Activated CD8-positive, alpha-beta T cell treated with anti-CD3 and anti-CD28 coated beads, Interleukin-2, amount 10 ng/mL, durations not matched to agents 7 days and 5 days (primary cell): ENCODE data around the gene HPX. TPM values are rescaled to one million over a fixed set of nuclear protein-coding genes. Genes with fewer than 3 reads are reported as not detected.

ENCODE experiments used
- ATAC-seq: fragments of 150-1000 bp; cut with Tn5 transposase; one replicate; pipeline ENCODE4 v1.10.0; 2021; ENCODE audit warnings: moderate library complexity
- CTCF ChIA-PET: fragments of 350-600 bp; sonication (Branson Sonifier 250); formaldehyde crosslinking; loops from one replicate; lab custom pipeline; 2021; ENCODE audit warnings: antibody characterized with exemption; lab: Charles Lee
- POLR2A ChIA-PET: fragments of 350-600 bp; sonication (Branson Sonifier 250); formaldehyde crosslinking; loops from one replicate; lab custom pipeline; 2021; ENCODE audit warnings: antibody characterized with exemption; lab: Charles Lee
- DNase-seq: peaks from one replicate; pipeline ENCODE4 v3.0.0-alpha.2; 2020
- H3K27ac Mint-ChIP-seq: one replicate; pipeline ENCODE4 v1.8.0; 2021; ENCODE audit warnings: mild to moderate bottlenecking, mixed read lengths
- H3K27me3 Mint-ChIP-seq: one replicate; pipeline ENCODE4 v1.8.0; 2021; ENCODE audit warnings: low read depth, mixed read lengths
- H3K36me3 Mint-ChIP-seq: one replicate; pipeline ENCODE4 v1.8.0; 2021; ENCODE audit warnings: low read depth, mixed read lengths
- H3K4me1 Mint-ChIP-seq: one replicate; pipeline ENCODE4 v1.8.0; 2021; ENCODE audit warnings: low read depth, mixed read lengths
- H3K4me3 Mint-ChIP-seq: one replicate; pipeline ENCODE4 v1.8.0; 2021; ENCODE audit warnings: mild to moderate bottlenecking, mixed read lengths
- H3K9me3 Mint-ChIP-seq: one replicate; pipeline ENCODE4 v1.8.0; 2022; ENCODE audit warnings: mixed read lengths; ENCODE audit not compliant: insufficient read depth
- total RNA-seq, 2 experiments: library from RNA; stranded (reverse); gene quantifications; one replicate each; pipeline ENCODE4 v1.2.3, GENCODE V29; 2021

HPX gene
- total RNA-seq, 2 experiments from 2014 or later = not detected

- no peak for ATAC-seq
- H3K4me3 Mint-ChIP-seq = no peak overlapping the region
- ChIA-PET POLR2A (interaction anchor here (0.9 to 4.3 kb wide), 3 partner anchors 11 to 28 kb away, joined by 3 to 27 read pairs (median 7); partner anchors contain the start of gene SMPD1), CTCF (interaction anchor here (0.9 to 4.8 kb wide), 7 partner anchors 8 to 39 kb away, joined by 3 to 35 read pairs (median 5); no protein-coding TSS in a partner anchor)
- peaks cover 15% of the 10 kb centered on the region for H3K27me3 Mint-ChIP-seq
- H3K4me1 Mint-ChIP-seq = peaks cover 5% of the 10 kb centered on the region
- no peaks in the 10 kb centered on the region for H3K36me3 Mint-ChIP-seq
- no peak overlapping the region for H3K27ac Mint-ChIP-seq
- no peak for DNase-seq
- H3K9me3 Mint-ChIP-seq = no peaks in the 10 kb centered on the region
Observed at GRCh38 chr11:6417907-6418556, 22.8 kb downstream of the HPX start.

DNA sequence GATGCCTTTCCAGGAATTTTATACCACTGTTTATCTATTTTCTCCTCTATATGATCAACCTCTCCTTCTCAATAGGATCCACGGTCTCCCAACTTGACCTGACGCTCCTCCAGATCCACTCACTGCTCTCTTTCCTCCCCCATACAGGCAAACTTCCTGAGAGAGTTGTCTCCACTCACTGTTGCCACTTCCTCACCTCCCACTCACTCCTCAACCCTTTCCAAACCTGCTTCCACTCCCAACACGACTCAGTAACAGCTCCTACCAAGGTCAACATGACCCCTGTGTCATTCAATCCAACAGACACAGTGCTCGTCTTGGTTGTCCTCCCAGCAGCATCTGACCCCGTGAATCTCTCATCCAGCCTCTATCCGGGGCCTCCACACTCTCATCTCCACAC, 25.0 kb downstream of the HPX start:
- Mint-ChIP-seq H3K4me1 (peaks cover 9% of the 10 kb centered on the region), H3K36me3 (peaks cover 2% of the 10 kb centered on the region), H3K27ac (no peak overlapping the region), H3K27me3 (peaks cover 2% of the 10 kb centered on the region), H3K4me3 (no peak overlapping the region), H3K9me3 (no peaks in the 10 kb centered on the region)
- DNase-seq = no peak
- ChIA-PET POLR2A (interaction anchor here (0.8 to 4.3 kb wide), 2 partner anchors 13 to 24 kb away, joined by 4 to 27 read pairs; no protein-coding TSS in a partner anchor), CTCF (interaction anchor here (1.2 to 4.8 kb wide), 2 partner anchors 11 to 28 kb away, joined by 3 to 35 read pairs; no protein-coding TSS in a partner anchor)
- no peak for ATAC-seq

DNA sequence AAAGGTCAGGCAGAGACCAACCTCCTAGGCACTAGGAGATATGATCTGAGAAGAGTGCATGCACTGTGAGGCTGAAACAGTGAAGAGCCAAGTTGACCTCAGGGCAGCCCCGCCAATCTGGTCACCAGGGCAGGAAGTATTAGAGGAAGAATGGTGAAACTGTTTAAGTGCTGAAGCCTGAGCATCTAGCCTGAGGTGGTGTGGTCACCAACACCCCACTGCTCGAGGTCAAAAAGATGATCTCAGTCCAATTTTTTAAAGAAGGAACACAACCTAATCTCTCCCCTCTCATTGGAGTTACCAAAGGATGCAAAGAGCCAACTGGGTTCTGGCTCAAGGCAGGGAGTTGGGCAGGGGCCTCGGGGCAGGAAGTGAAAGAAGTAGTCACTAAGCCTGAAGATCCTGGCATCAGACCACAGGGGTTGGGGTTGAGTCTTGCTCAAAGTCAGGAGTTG, 25.9 kb downstream of the HPX start:
- ATAC-seq = no peak
- Mint-ChIP-seq H3K36me3 (peaks cover 8% of the 10 kb centered on the region), H3K27ac (no peak overlapping the region), H3K27me3 (no peaks in the 10 kb centered on the region), H3K9me3 (no peaks in the 10 kb centered on the region), H3K4me3 (no peak overlapping the region), H3K4me1 (peaks cover 9% of the 10 kb centered on the region)
- ChIA-PET POLR2A (interaction anchor here (2.1 kb wide), 1 partner anchor 12 kb away, joined by 22 read pairs; no protein-coding TSS in a partner anchor), CTCF (interaction anchor here (0.9 to 2.3 kb wide), 4 partner anchors 11 to 36 kb away, joined by 3 to 23 read pairs (median 8); no protein-coding TSS in a partner anchor)
- DNase-seq = peak; percentile 50

DNA sequence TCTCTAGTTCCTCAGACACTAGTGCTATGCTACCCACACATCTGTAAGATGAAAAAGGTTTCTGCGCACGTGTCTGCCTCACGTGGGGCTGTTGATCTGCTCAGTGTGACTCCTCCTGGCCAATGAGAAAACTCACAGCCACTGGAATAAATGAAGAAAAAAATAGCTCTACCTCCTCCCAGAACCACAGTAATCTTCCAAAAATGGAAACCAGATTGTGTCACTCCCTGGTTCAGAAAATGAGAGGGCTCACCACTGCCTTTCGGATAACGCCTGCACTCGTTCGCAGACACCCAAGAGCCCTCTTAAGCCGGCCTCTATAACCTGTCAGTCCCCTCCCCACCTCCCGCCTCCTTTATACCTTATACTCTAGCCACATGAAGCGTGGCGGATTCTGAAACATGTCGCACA, 27.0 kb downstream of the HPX start:
- CTCF ChIA-PET = interaction anchor here (1.2 to 2.3 kb wide), 4 partner anchors 11 to 35 kb away, joined by 3 to 23 read pairs (median 15); no protein-coding TSS in a partner anchor
- peak; percentile 60 for DNase-seq
- ATAC-seq = peak; percentile 71
- no peak overlapping the region for H3K27ac Mint-ChIP-seq
- POLR2A ChIA-PET = interaction anchor here (0.6 to 2.1 kb wide), 3 partner anchors 11 to 243 kb away, joined by 3 to 22 read pairs (median 4); no protein-coding TSS in a partner anchor
- H3K27me3 Mint-ChIP-seq = no peaks in the 10 kb centered on the region
- H3K9me3 Mint-ChIP-seq = no peaks in the 10 kb centered on the region
- peaks cover 17% of the 10 kb centered on the region for H3K36me3 Mint-ChIP-seq
- peaks cover 4% of the 10 kb centered on the region for H3K4me1 Mint-ChIP-seq
- H3K4me3 Mint-ChIP-seq = no peak overlapping the region

- ATAC-seq (no peak), DNase-seq (no peak)
- H3K4me1 Mint-ChIP-seq = peaks cover 17% of the 10 kb centered on the region
- no peak overlapping the region for H3K27ac Mint-ChIP-seq
- H3K27me3 Mint-ChIP-seq = no peaks in the 10 kb centered on the region
- ChIA-PET POLR2A (interaction anchor here (0.6 to 2.5 kb wide), 2 partner anchors 9 to 18 kb away, joined by 3 to 10 read pairs; no protein-coding TSS in a partner anchor), CTCF (interaction anchor here (1.1 to 2.2 kb wide), 3 partner anchors 9 to 33 kb away, joined by 5 to 9 read pairs (median 6); no protein-coding TSS in a partner anchor)
- H3K36me3 Mint-ChIP-seq = peaks cover 26% of the 10 kb centered on the region
- no peak overlapping the region for H3K4me3 Mint-ChIP-seq
- H3K9me3 Mint-ChIP-seq = no peaks in the 10 kb centered on the region
Observed at GRCh38 chr11:6411594-6412031, 29.2 kb downstream of the HPX start.

GRCh38 chr11:6410695-6411430, 29.9 kb downstream of the HPX start:
- Mint-ChIP-seq H3K4me3 (no peak overlapping the region), H3K27me3 (no peaks in the 10 kb centered on the region), H3K9me3 (no peaks in the 10 kb centered on the region), H3K36me3 (peaks cover 29% of the 10 kb centered on the region), H3K4me1 (peaks cover 25% of the 10 kb centered on the region), H3K27ac (no peak overlapping the region)
- no peak for DNase-seq
- ChIA-PET CTCF (interaction anchor here (0.5 to 2.2 kb wide), 8 partner anchors 8 to 286 kb away, joined by 3 to 9 read pairs (median 4); no protein-coding TSS in a partner anchor), POLR2A (interaction anchor here (0.9 to 2.5 kb wide), 2 partner anchors 8 to 10 kb away, joined by 4 to 10 read pairs; no protein-coding TSS in a partner anchor)
- ATAC-seq = no peak

DNA sequence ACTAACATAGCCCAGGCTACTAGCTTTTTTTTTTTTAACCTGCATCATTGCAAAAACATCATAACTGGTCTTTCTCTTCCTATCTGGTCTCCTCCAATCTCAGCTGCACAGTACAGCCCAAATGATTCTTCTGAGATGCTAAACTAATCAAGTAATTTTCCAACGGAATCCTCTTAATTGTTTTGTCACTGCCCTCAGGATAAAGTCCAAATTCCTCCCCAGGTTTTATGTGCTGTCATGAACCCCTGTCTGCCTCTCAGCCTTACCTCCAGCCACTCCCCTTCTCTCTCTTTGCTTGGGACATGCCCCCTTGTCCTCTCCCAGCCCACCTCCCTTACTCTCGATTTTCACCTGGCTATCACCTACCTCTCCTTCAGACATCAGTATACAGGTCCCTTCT, 34.4 kb downstream of the HPX start:
- Mint-ChIP-seq H3K4me3 (no peak overlapping the region), H3K9me3 (no peaks in the 10 kb centered on the region), H3K4me1 (peaks cover 61% of the 10 kb centered on the region), H3K27me3 (no peaks in the 10 kb centered on the region), H3K27ac (no peak overlapping the region), H3K36me3 (peaks cover 49% of the 10 kb centered on the region)
- ATAC-seq (no peak), DNase-seq (no peak)
- ChIA-PET POLR2A (interaction anchor here (1.0 to 1.5 kb wide), 2 partner anchors 12 to 28 kb away, joined by 3 read pairs; partner anchors contain the start of gene APBB1), CTCF (interaction anchor here (1.4 to 1.7 kb wide), 2 partner anchors 27 to 38 kb away, joined by 5 to 7 read pairs; no protein-coding TSS in a partner anchor)

DNA sequence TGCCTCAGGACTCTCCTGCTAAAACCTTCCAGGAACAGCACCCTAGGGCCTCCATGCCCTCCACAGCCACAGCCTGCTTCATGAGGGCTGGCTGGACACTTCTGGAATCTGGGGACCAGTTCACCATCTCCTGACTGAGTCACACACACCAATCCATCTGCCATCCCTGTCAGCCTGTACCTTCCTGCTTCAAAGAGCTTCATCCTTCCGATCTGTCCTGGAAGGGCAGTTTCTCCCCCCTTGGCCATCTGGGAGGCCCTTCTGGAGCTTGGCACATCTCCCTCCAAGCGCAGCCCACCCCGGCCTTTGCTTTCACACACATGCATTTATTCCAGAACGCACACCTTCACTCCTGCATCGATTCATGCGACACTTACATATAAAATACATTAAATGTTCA, 34.9 kb downstream of the HPX start:
- no peaks in the 10 kb centered on the region for H3K9me3 Mint-ChIP-seq
- H3K4me1 Mint-ChIP-seq = peaks cover 66% of the 10 kb centered on the region
- no peaks in the 10 kb centered on the region for H3K27me3 Mint-ChIP-seq
- H3K27ac Mint-ChIP-seq = no peak overlapping the region
- H3K36me3 Mint-ChIP-seq = peaks cover 50% of the 10 kb centered on the region
- no peak overlapping the region for H3K4me3 Mint-ChIP-seq
- CTCF ChIA-PET = interaction anchor here (0.7 to 1.7 kb wide), 4 partner anchors 10 to 38 kb away, joined by 3 to 7 read pairs (median 4); no protein-coding TSS in a partner anchor
- DNase-seq (no peak), ATAC-seq (no peak)
- POLR2A ChIA-PET = interaction anchor here (1.0 to 1.5 kb wide), 2 partner anchors 13 to 28 kb away, joined by 3 read pairs; partner anchors contain the start of gene APBB1

DNA sequence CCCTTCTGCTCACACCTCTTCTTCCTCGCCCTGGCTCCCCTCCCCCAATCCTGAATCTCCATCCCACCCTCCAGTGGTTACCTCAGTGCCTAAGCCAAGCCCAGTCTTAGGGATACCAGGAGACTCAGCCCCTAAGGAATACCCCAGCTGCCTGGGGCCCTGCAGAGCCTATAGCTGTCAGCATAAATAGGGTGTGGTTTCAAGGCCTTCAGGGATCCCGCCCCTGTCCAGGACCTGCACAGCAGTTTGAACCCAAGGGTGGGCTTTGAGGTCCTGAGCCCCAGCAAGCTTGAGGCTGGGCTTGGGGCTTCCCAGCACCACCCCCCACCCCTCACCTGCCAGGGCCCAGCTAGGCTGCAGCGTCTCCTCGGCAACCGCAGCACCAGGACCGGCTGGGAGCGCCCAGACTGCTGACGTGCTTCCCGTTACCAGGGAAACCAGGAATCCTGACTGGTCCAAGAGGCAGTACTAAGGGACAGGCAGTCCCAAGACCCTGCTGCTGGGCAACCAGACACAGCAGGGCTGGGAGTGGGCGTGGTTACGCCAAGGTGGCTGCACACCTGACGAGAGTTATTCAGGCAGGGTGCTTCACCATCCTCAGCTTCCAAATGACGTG, 35.6 kb downstream of the HPX start:
- H3K9me3 Mint-ChIP-seq = no peaks in the 10 kb centered on the region
- peaks cover 71% of the 10 kb centered on the region for H3K4me1 Mint-ChIP-seq
- CTCF ChIA-PET = interaction anchor here (0.6 to 5.4 kb wide), 6 partner anchors 11 to 39 kb away, joined by 3 to 45 read pairs (median 5); no protein-coding TSS in a partner anchor
- ATAC-seq (no peak), DNase-seq (no peak)
- no peak overlapping the region for H3K4me3 Mint-ChIP-seq
- no peaks in the 10 kb centered on the region for H3K27me3 Mint-ChIP-seq
- peaks cover 50% of the 10 kb centered on the region for H3K36me3 Mint-ChIP-seq
- peak overlapping the region; percentile 98 for H3K27ac Mint-ChIP-seq
- POLR2A ChIA-PET = interaction anchor here (1.3 kb wide), 1 partner anchor 12 kb away, joined by 4 read pairs; no protein-coding TSS in a partner anchor

DNA sequence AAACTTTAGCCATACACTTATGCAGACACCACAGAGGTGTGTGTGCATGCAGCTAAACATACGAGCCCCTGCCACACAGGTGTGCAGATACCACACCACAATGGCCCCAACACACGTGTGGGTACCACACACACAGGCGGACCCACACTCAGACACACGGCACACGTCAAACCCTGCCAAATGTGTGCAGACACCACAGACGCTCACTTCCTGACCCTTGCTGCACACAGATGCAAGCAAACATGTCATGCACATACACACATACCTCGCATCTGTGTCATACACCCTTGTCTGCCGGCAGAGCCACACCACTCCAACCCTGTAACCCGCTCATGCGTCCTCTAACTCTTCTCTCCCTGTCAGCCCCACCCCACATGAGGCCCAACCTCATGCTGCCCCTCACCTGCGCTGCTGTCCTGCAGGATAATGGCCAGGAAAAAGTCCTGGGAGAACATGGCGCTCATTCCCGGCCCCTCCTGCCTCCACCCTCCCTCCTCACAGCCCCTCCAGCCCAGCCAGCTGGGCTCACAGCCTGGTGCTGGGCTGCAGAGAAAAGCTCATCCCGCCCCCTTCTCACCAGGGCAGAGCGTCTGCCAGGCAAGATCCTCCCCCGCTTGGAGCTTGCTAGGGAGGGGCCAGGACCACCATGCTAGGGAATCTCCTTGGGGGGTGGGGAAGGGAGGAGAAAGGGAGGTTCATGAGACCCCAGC, 36.3 kb downstream of the HPX start:
- POLR2A ChIA-PET = interaction anchor here (1.1 to 6.2 kb wide), 5 partner anchors 9 to 720 kb away, joined by 3 to 55 read pairs (median 22); partner anchors contain the start of genes APBB1 and SMPD1
- H3K4me1 Mint-ChIP-seq = peaks cover 71% of the 10 kb centered on the region
- peak overlapping the region; percentile 6 for H3K4me3 Mint-ChIP-seq
- peaks cover 51% of the 10 kb centered on the region for H3K36me3 Mint-ChIP-seq
- no peaks in the 10 kb centered on the region for H3K9me3 Mint-ChIP-seq
- H3K27me3 Mint-ChIP-seq = no peaks in the 10 kb centered on the region
- peak; percentile 42 for DNase-seq
- CTCF ChIA-PET = interaction anchor here (0.6 to 5.4 kb wide), 7 partner anchors 9 to 39 kb away, joined by 3 to 45 read pairs (median 8); partner anchors contain the start of gene HPX
- H3K27ac Mint-ChIP-seq = peak overlapping the region; percentile 98
- no peak for ATAC-seq
